NOMO-1 treated with dmso at 0.1 percent for 144 hours (cell line): ENCODE results near the gene ZNF500.

ENCODE experiments used
- DNase-seq: peaks from one replicate; lab custom pipeline; 2025; ENCODE audit not compliant: unreplicated experiment; lab: John Stamatoyannopoulos, UW

ZNF500 gene

GRCh38 chr16:4766875-4767628, at the start of gene ZNF500:
Gene ZNF500 (minus strand): TSS chr16:4767162. CDS start chr16:4765978, 1,184 bp downstream.
- DNase-seq, result peak; percentile 85

- DNase-seq, result no peak
These were observed 47.7 kb upstream of the ZNF500 start for GRCh38 chr16:4814542-4815173.

GRCh38 chr16:4814046-4814445, 47.1 kb upstream of the ZNF500 start:
- DNase-seq, result no peak

- DNase-seq, result no peak
These were observed 46.5 kb upstream of the ZNF500 start for GRCh38 chr16:4813251-4814003.

GRCh38 chr16:4811773-4812172, 44.8 kb upstream of the ZNF500 start:
- no peak for DNase-seq

- DNase-seq, result no peak
These were observed 44.3 kb upstream of the ZNF500 start for GRCh38 chr16:4811242-4811641.

GRCh38 chr16:4806280-4806679, 39.3 kb upstream of the ZNF500 start:
- no peak for DNase-seq

- no peak for DNase-seq
These were observed 38.3 kb upstream of the ZNF500 start for GRCh38 chr16:4805231-4805630.

- DNase-seq, result no peak
These were observed 37.2 kb upstream of the ZNF500 start for GRCh38 chr16:4803898-4804762.

- peak; percentile 59 for DNase-seq
These were observed 36.5 kb upstream of the ZNF500 start for GRCh38 chr16:4803401-4803844.

GRCh38 chr16:4802659-4803287, 35.8 kb upstream of the ZNF500 start:
- peak; percentile 84 for DNase-seq

GRCh38 chr16:4801962-4802658, 35.1 kb upstream of the ZNF500 start, which contains the start of gene ROGDI:
Gene ROGDI (minus strand): TSS chr16:4802633. CDS start chr16:4802571, 62 bp downstream.
- DNase-seq, result peak; percentile 58

- no peak for DNase-seq
These were observed 34.3 kb upstream of the ZNF500 start for GRCh38 chr16:4801051-4801961.

GRCh38 chr16:4800290-4801041, 33.5 kb upstream of the ZNF500 start:
- DNase-seq, result peak; percentile 47

- DNase-seq, result no peak
These were observed 32.4 kb upstream of the ZNF500 start for GRCh38 chr16:4799171-4799855.

GRCh38 chr16:4798456-4798855, 31.5 kb upstream of the ZNF500 start:
- DNase-seq, result no peak

GRCh38 chr16:4797805-4798252, 30.9 kb upstream of the ZNF500 start:
- DNase-seq, result no peak
